Osteoblast (primary cell): Measurements from ENCODE around the gene STARD7. TPM values are rescaled to one million over a fixed set of nuclear protein-coding genes. Genes with fewer than 3 reads are reported as not detected.
A peak's percentile ranks its signal among the peaks of the same experiment; 100 is the strongest.
"Not testable (repeated sequence)": the region's sequence is repeated elsewhere in the genome, so short reads cannot be mapped to it uniquely, and the experiment has no call there.

Source experiments
- DNase-seq: peaks from one replicate; pipeline ENCODE4 v3.0.0; 2011; ENCODE audit warnings: low spot score, mixed read lengths; ENCODE audit not compliant: insufficient read length; ENCODE audit errors: missing footprints
- H2AFZ ChIP-seq: 2 replicates; pipeline ENCODE4 v1.6.0; 2011; ENCODE audit warnings: mild to moderate bottlenecking, low read length
- H3K27ac ChIP-seq: 2 replicates; pipeline ENCODE4 v1.5.1; 2011; ENCODE audit warnings: mild to moderate bottlenecking, low read depth, low read length, moderate library complexity
- H3K27me3 ChIP-seq: 2 replicates; pipeline ENCODE4 v1.6.0; 2012; ENCODE audit warnings: mild to moderate bottlenecking, control low read depth, inconsistent platforms, low read length, moderate library complexity; ENCODE audit not compliant: insufficient read depth
- H3K36me3 ChIP-seq: 2 replicates; pipeline ENCODE4 v1.5.1; 2011; ENCODE audit warnings: mild to moderate bottlenecking, low read length, control low read depth, moderate library complexity; ENCODE audit not compliant: insufficient read depth
- H3K4me1 ChIP-seq: 2 replicates; pipeline ENCODE4 v1.5.1; 2011; ENCODE audit warnings: mild to moderate bottlenecking, low read length, control low read depth, moderate library complexity; ENCODE audit not compliant: insufficient read depth
- H3K4me2 ChIP-seq: 2 replicates; pipeline ENCODE4 v1.6.0; 2011; ENCODE audit warnings: mild to moderate bottlenecking, low read length; ENCODE audit not compliant: insufficient read depth
- H3K4me3 ChIP-seq: fragments of 200-600 bp; sonication (generic); 3 replicates; pipeline ENCODE4 v1.5.1; 2012; ENCODE audit warnings: mild to moderate bottlenecking, low read length, inconsistent platforms; ENCODE audit not compliant: insufficient read depth
- H3K79me2 ChIP-seq: 2 replicates; pipeline ENCODE4 v1.6.0; 2012; ENCODE audit warnings: mild to moderate bottlenecking, low read length, control low read depth, inconsistent platforms; ENCODE audit not compliant: insufficient read depth
- H3K9me3 ChIP-seq: 2 replicates; pipeline ENCODE4 v1.5.1; 2011; ENCODE audit warnings: low read depth, low read length, control low read depth
- H4K20me1 ChIP-seq: 2 replicates; pipeline ENCODE4 v1.6.0; 2012; ENCODE audit warnings: mild to moderate bottlenecking, low read length, control low read depth; ENCODE audit not compliant: insufficient read depth
- CTCF ChIP-seq: IDR thresholded peaks from 2 replicates; pipeline ENCODE4 v1.5.1; 2011; ENCODE audit warnings: mild to moderate bottlenecking, low read depth, low read length, moderate library complexity; ENCODE audit errors: extremely low read depth
- total RNA-seq: library from RNA; depleted of rRNA; stranded (reverse); fragments of >200 nt; gene quantifications from 2 replicates; pipeline ENCODE4 v1.2.3, GENCODE V29; 2012

STARD7 gene
- total RNA-seq, 1 donor = 163 TPM

- Histone ChIP-seq H3K4me3 (no peak overlapping the region), H3K79me2 (no peaks in the 10 kb centered on the region), H4K20me1 (no peaks in the 10 kb centered on the region), H3K4me2 (no peak overlapping the region), H3K9me3 (no peaks in the 10 kb centered on the region), H3K27ac (no peak overlapping the region), H3K36me3 (no peaks in the 10 kb centered on the region), H2AFZ (no peak overlapping the region), H3K4me1 (no peaks in the 10 kb centered on the region), H3K27me3 (peaks cover 2% of the 10 kb centered on the region)
- no peak for TF ChIP-seq CTCF
- DNase-seq = peak; percentile 31
Measured at GRCh38 chr2:96161898-96162297, 46.7 kb downstream of the STARD7 start.

- H3K4me2 ChIP-seq, DNase-seq, H3K27me3 ChIP-seq, H3K36me3 ChIP-seq, H3K27ac ChIP-seq, H3K79me2 ChIP-seq, H3K4me1 ChIP-seq, H3K9me3 ChIP-seq, H3K4me3 ChIP-seq, H2AFZ ChIP-seq, H4K20me1 ChIP-seq: not testable (repeated sequence)
Measured at GRCh38 chr2:96160366-96160765, 48.3 kb downstream of the STARD7 start.

- Histone ChIP-seq H3K36me3 (no peaks in the 10 kb centered on the region), H3K27me3 (peaks cover 2% of the 10 kb centered on the region), H3K79me2 (no peaks in the 10 kb centered on the region), H3K27ac (no peak overlapping the region), H3K4me2 (no peak overlapping the region), H4K20me1 (no peaks in the 10 kb centered on the region), H2AFZ (no peak overlapping the region), H3K9me3 (no peaks in the 10 kb centered on the region), H3K4me1 (no peaks in the 10 kb centered on the region), H3K4me3 (no peak overlapping the region)
- peak; percentile 65 for DNase-seq
- TF ChIP-seq CTCF = no peak
Measured at GRCh38 chr2:96159084-96159830, 49.4 kb downstream of the STARD7 start.

GRCh38 chr2:96158554-96158940 lies 50.1 kb downstream of the STARD7 start:
- no peaks in the 10 kb centered on the region for H3K79me2 ChIP-seq
- H3K4me2 ChIP-seq = no peak overlapping the region
- H3K4me3 ChIP-seq = no peak overlapping the region
- H3K27ac ChIP-seq = no peak overlapping the region
- no peak for TF ChIP-seq CTCF
- H3K9me3 ChIP-seq = no peaks in the 10 kb centered on the region
- no peaks in the 10 kb centered on the region for H4K20me1 ChIP-seq
- peaks cover 2% of the 10 kb centered on the region for H3K27me3 ChIP-seq
- DNase-seq = peak; percentile 9
- H3K36me3 ChIP-seq = no peaks in the 10 kb centered on the region
- no peak overlapping the region for H2AFZ ChIP-seq
- H3K4me1 ChIP-seq = no peaks in the 10 kb centered on the region
